Retinal pigment epithelial cell (primary cell): ENCODE data around the gene SKI.

Experiments used
- DNase-seq: peaks from one replicate; pipeline ENCODE4 v3.0.0-alpha.2; 2010; ENCODE audit warnings: low read depth
- H3K4me3 ChIP-seq: 2 replicates; pipeline ENCODE4 v1.5.1; 2011; ENCODE audit warnings: mild to moderate bottlenecking, low read length, control low read depth, moderate library complexity
- CTCF ChIP-seq: conservative IDR thresholded peaks from 2 replicates; pipeline ENCODE4 v1.5.1; 2011; ENCODE audit warnings: low read depth, low read length, control low read depth, inconsistent platforms

Gene SKI

GRCh38 chr1:2269193-2269921 lies 41.2 kb downstream of the SKI start:
- no peak for DNase-seq
- H3K4me3 ChIP-seq: no peak overlapping the region
- TF ChIP-seq CTCF: no peak

DNA sequence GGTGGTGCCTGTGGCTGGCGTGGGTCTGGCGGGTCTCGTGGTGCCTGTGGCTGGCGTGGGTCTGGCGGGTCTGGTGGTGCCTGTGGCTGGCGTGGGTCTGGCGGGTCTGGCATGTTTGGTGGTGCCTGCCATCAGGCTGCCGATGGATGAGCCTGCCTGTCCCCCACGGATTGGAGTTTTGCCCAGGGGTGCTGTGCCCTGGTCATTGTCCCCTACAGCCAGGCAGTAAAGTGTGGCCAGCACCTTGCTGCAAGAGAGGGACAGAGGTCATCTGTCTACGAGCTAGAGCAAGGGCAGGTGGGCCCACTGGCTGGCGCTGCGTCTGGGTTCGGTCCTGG lies 41.8 kb downstream of the SKI start:
- no peak overlapping the region for H3K4me3 ChIP-seq
- no peak for DNase-seq
- no peak for TF ChIP-seq CTCF

GRCh38 chr1:2270260-2271100 lies 42.4 kb downstream of the SKI start:
- H3K4me3 ChIP-seq: no peak overlapping the region
- DNase-seq: no peak
- TF ChIP-seq CTCF: peak; percentile 0

DNA sequence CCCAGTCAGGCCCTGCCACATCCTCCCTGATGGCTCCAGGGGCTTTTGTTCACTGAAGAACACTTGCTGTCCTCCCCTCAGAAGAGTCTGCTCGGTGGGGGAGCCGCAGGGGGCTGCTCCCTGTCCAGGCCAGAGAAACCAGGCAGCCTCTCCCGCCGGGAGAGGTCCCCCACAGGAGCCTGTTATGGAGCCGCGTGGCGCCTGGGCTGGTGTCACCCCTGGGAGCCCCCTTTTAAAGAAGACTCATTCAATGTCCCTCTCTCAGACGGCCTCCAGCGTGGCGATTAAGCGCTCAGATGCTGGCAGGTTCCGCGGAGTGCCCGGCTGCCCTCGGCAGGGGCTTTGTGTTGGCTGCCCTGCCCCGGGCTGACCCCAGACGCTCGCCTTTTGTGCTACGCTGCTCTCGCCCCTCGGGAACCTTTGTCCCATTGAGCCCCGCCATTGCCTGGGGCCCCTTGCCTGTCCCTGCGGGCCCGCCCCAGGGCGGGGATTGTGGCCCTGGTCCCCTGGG lies 43.1 kb downstream of the SKI start:
- TF ChIP-seq CTCF: no peak
- DNase-seq: no peak
- no peak overlapping the region for H3K4me3 ChIP-seq

DNA sequence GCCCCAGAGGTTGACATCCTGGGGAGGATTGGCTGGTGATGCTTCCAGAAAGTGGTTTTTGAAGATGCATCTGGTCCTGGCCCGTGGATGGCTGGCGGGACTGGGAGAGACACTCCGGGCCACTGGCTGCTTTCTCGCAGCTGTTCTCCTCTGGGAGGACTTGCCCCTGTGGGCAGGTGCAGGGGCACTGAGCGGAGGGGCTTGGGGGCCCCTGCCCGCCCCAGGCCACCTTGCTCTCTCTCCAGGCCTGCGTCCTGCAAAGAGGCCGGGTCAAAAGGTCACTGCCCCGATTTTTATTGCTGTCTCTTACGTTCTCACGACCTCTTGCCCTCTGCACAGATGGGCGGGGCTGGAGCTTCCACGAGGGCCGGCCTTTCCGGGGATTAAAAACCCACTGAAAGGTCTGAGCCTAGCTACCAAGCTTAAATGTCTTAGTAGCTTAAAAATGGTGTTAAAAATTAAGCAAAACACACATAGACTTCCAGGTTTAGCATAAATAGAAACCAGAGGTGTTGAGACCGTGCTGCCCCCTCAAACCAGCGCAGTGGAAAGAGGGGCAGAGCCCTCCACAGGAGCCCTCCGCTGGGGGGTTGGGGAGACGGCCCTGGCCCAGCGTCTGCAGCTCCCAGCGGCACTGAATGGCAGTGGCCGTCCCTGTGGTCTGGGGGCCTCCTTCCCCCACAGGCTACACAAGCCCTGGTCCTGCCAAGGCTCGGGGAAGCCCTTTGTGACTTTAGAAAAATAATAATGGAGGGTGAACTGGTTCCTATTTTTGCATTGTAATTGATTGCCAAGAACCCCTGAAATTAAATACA lies 43.9 kb downstream of the SKI start:
- no peak overlapping the region for H3K4me3 ChIP-seq
- peak; percentile 39 for DNase-seq
- TF ChIP-seq CTCF: no peak

DNA sequence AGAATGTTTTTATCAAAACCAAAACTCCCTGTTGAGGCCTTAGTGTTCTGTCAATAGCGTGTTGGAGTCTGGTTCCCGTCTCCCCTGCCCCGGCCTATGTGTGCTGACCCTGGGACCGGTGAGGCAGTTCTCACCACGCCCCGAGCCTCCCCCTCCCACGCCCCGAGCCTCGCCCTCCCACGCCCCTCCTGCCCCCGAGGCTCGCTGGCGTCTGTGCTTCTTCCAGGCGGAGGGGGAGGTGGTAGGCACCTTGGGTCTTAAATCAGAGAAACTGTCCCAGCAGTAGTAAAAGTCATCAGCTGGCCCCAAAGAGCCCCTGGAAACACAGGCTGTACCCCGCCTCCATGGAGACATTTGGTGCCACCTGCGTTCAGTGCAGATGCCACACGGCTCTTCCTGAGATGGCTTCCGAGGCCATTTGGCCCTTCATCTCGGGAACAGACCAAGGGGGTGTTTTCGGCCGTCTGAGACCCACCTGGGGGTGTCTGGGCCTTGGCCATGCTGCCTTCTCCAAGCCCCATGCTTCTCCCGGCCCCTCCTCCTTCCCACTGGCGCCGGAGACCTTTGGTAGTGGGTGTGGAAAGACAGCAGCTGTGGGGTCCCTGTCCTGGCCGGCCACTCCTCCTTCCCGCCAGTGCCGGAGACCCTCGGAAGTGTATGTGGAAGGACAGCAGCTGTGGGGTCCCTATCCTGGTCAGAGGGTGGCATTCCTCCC lies 44.7 kb downstream of the SKI start:
- H3K4me3 ChIP-seq: no peak overlapping the region
- no peak for TF ChIP-seq CTCF

More for the DNA sequence above, 44.7 kb downstream of the SKI start:
- DNase-seq: no peak
